ENCODE results near the gene ORM1.
"Not testable (repeated sequence)": the region's sequence is repeated elsewhere in the genome, so short reads cannot be mapped to it uniquely, and the experiment has no call there.

ORM1 gene

DNA sequence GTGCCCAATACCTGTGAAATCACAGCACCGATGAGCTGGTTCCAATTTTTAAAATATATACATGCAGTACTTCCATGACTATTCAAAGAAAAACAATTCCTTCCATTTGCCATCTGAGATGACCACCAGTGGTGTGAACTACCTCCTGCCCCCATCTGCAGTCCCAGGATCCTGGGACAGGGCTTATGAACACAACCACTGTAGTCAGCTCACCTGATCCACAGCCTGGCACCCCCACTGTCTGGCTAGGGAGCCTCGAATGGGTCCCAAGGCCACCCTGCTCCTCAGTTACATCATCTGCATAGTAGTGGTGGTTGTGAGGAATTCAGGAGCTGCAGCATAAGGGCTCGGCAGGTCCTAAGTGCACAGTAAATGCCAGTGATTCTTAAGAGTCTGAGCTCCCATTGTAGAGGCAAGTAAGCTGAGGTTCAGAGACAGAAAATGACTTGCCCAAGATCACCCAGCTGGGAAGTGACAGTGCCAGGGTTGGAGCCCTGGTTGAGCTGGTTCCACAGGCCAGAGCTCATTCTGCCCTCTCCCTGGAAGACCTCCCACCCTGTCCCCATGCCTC lies 2.9 kb downstream of the ORM1 start:
- not testable (repeated sequence) for DNase-seq (ENCODE audit: low read depth)

GRCh38 chr9:114327749-114328148 lies 4.9 kb downstream of the ORM1 start:
- no peak for DNase-seq (ENCODE audit: low read depth)

DNA sequence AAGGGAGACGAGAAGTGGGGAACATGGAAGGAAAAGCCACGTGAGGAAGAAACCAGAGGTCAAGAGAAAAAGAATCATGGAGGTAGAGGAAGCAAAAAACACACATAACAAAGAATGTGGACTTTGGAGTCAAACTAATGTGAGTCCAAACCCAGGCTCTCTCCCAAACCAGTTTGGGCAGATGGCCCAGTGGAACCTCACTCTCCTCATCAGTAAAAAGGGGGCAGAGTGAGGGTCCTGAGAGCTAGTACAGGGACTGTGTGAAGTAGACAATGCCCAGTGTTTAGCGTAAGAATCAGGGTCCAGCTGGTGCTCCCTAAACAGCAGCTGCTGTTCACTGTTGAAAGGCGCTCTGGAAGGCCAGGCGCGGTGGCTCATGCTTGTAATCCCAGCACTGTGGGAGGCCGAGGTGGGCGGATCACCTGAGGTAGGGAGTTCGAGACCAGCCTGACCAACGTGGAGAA lies 5.5 kb downstream of the ORM1 start:
- DNase-seq (ENCODE audit: low read depth): not testable (repeated sequence)

DNA sequence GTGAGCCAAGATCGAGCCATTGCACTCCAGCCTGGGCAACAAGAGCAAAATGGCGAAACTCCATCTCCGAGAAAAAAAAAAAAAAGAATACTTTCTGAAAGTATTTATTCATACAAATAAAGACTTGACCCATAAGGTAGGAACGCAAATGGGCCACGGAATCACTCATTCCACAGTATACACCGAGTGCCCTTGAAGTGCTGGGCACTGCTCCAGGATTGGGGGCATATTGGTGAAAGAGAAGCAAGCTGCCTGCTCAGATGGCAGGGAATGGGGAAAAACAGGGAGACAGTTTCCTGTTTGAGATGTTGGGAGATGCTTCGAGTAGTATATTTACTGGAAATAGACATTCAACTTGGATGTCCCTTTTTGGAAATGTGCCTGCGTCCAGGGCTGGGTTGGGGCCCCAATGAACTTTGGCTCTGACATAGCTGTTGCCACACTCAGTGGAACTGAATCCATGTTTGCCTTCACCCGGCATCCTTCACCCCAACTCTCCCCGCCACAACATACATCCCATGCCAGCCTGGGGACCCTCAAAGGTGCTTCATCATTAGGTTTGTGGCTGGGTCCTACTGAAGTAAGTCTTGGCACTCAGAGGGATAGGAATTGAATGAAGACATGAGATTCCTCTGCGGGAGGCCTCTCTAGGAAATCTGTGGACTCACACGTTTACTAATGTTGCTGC lies 6.2 kb downstream of the ORM1 start:
- DNase-seq (ENCODE audit: low read depth): not testable (repeated sequence)

GRCh38 chr9:114329625-114330022 lies 6.7 kb downstream of the ORM1 start, which contains the start of gene ORM2:
Gene ORM2 (plus strand): TSS chr9:114329869. CDS start chr9:114329905, 36 bp downstream.
- DNase-seq (ENCODE audit: low read depth): not testable (repeated sequence)

DNA sequence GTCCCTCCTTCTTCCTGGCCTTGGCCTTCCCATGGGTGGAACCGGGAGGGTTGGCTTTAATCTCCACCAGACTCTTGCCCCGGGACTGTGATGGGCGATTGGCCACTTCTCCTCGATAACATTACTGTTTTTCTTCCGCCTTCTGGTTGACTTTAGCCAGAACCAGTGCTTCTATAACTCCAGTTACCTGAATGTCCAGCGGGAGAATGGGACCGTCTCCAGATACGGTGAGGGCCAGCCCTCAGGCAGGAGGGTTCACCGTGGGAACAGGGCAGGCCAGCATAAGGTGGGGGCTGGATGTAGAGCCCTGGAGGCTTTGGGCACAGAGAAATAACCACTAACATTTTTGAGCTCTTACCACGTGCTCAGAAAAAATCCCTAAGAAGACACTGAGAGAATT lies 7.7 kb downstream of the ORM1 start:
- no peak for DNase-seq (ENCODE audit: low read depth)

GRCh38 chr9:114331229-114332195 lies 8.6 kb downstream of the ORM1 start:
- DNase-seq (ENCODE audit: low read depth): not testable (repeated sequence)

- DNase-seq (ENCODE audit: low read depth): not testable (repeated sequence)
Measured at GRCh38 chr9:114332474-114333040, 9.7 kb downstream of the ORM1 start.

DNA sequence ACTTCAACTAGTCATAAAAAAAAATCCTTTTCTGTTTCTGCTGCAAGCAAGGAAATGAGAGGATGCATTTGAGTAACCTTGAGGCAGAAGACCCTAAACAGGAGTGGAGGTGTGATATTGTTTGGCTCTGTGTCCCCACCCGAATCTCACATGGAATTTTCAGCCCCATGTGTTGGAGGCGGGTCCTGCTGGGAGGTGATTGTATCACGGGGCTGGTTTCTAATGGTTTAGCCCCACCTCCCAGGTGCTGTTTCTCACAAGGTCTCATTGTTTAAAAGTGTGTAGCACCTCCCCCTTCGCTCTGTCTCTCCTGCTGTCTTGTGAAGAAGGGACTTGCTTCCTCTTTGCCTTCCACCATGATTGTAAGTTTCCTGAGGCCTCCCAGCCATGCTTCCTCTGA lies 10.8 kb downstream of the ORM1 start:
- not testable (repeated sequence) for DNase-seq (ENCODE audit: low read depth)

DNA sequence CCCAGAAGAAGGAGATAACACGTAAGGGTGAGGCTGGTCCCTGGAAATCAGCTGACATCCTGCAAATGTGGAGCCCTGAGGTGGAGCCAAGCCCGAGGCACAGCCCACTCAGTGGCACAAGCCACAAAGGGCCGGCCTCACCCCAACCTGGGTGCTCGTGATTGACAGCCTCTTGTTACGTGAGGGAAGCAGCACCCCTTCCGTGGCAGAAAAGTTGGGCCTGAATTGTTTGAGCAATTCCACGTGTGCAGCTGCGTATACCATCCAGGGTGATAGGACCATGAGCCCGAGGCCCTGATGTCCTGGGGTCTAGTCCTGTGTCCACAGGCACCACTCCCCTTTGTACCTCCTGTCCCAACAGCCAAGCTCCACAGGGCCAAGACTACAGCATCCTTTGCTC lies 11.6 kb downstream of the ORM1 start:
- no peak for DNase-seq (ENCODE audit: low read depth)

DNA sequence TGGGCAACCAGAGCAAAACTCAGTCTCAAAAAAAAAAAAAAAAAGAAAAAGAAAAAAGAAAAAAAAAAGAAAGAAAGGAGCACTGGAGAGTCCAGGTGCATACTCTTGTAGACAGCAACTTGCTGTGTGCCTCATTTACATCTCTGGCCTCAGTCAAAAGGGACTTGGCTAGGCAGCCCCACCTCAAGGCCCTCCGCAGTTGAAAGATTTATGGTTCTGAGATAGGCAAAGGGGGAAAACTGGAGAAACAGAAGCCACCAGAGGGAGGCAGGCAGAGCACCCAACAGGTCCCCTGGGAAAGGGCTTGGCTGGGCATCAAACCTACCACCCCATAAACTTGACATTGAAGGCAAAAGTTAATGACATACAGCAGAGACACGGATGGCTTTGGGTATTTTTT lies 12.8 kb downstream of the ORM1 start:
- no peak for DNase-seq (ENCODE audit: low read depth)

DNA sequence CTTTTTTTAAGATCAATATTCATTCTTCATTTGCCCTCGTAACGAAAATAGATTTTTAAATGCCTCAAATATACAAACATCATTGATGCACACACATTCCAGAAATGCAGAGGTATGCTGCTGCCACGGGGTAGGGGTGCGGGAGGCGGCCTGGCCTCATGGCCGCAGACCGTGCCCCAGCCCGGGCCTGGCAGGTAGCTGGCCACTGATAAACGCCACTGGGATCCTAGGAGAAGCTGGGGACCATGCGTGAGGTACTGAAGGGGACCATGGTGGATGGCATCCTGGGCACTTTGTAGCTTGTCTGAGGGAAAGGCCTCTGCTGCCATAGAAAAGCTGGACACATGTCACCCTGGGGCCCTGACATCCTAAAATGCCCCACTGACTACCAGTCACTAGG lies 13.3 kb downstream of the ORM1 start:
- no peak for DNase-seq (ENCODE audit: low read depth)

DNA sequence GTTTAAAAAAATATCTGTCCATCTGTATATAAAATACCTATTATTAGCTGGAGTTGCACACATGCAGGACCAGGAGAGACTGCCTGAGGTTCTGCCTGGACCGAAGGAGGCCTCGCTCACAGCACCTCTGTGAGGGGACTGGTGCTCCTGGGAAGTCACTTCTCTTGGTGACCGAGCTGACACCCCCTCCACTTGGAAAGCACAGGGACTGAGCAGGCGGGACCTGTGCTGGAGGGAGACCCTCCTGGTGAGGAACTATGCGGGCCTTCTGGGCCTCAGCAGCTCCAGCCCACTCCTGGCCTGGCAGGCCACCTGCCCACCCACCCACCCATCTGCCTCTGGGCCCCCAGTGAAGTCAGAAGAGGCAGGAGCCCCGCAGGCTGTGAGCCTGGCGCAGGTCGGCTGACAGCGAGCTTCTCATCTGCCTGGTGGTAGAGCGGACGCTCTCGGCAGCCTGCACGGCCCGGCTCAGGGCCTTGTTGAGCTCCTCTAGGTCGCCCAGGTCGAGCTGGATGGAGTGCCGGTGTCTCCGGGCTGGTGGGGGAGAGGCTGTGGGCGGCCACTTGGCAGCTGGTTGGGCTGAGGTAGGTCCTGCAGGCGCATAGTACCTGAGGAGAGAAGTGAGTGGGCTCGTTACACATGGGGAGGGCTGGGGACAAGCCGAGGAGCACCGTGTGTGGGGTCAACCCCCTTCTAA lies 13.9 kb downstream of the ORM1 start:
- DNase-seq (ENCODE audit: low read depth): no peak

- DNase-seq (ENCODE audit: low read depth): no peak
Measured at GRCh38 chr9:114338187-114338586, 15.3 kb downstream of the ORM1 start.

GRCh38 chr9:114339130-114339908 lies 16.4 kb downstream of the ORM1 start:
- no peak for DNase-seq (ENCODE audit: low read depth)

DNA sequence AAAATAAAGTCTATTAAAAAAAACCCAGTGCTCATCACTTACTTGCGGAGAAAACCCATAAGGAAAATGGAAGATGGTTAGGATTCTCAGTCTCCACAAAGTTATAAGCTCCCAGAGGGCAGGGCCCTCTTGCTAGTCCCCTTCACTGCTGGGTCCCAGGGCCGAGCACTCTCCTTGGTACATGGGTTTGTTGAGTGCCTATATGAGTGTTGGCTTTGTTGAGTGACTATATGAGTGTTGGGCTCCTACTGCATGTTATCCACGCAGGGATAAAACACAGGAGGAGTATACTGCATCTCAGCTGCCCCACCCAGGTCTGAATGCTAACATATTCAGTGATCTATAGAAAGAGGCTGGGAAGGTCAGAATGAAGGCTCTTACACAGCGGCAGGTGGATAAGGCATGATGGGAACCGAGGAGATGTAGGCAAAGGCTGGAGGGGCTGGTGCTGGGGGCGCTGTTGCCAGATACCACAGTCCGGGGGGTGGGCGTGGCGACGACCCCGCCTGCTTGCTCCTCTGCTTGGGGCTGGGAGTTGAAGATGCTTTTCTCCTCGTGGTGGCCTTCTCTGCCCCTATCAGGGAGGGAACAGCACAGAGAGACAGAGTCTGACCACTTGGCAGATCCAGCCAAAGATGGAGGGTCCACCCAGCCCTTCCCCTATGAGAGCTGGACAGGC lies 18.4 kb downstream of the ORM1 start:
- DNase-seq (ENCODE audit: low read depth): no peak

- no peak for DNase-seq (ENCODE audit: low read depth)
Measured at GRCh38 chr9:114341991-114342390, 19.1 kb downstream of the ORM1 start.

DNA sequence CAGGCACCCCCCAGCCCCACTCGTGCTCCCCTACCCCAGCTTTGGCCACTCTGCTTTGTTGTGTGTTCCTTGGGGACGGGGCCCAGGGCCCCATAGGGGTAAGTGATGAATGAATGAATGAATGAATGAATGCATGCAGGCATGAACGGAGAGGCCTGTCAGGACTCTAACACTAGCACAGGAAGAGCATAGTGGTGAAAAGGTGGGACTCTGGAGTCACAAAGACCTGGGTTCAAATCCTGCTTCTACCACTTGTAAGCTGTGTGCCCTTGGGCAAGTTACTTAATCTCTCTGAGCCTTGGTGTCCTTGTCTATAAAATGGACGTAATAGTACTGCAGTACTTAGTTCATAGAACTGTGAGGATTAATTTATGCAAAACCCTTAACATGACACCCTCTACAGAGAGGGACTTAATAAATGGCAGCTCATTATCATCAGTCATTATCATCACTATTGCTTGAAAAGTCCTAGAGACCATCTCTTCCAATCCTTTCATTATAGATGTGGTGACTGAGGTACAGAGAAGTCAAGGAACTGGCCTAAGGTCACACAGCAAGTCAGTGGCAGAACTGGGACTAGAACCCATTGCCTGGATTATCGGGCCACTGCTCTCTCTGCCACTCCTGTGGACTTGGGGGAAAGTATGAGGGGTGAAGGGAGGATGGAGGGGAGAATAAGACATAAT lies 20.0 kb downstream of the ORM1 start:
- no peak for DNase-seq (ENCODE audit: low read depth)

GRCh38 chr9:114343471-114344187 lies 20.7 kb downstream of the ORM1 start:
- DNase-seq (ENCODE audit: low read depth): no peak

All from T-helper 22 cell (primary cell).